HepG2 (cell line): ENCODE results near the gene IGDCC3. TPM values are rescaled to one million over a fixed set of nuclear protein-coding genes. Genes with fewer than 3 reads are reported as not detected.

Experiments
- ATAC-seq: fragments of 200-7000 bp; cut with Tn5 transposase; 3 replicates; pipeline ENCODE4 v1.9.1; 2020; ENCODE audit warnings: mild to moderate bottlenecking, moderate library complexity
- BruUV-seq: library from RNA; stranded (reverse); fragments of 400-500 nt; replicated peaks from 2 replicates; lab custom pipeline; 2021; lab: Mats Ljungman, UMichigan
- CTCF ChIA-PET: fragments of 300-600 bp; formaldehyde crosslinking; extraction: SDS; loops from one replicate; lab custom pipeline; 2021; ENCODE audit warnings: low total read pairs, inconsistent platforms, low intra/inter-chr PET ratio; lab: Yijun Ruan, JAX
- POLR2A ChIA-PET: fragments of 350-600 bp; sonication (Branson Sonifier 250); formaldehyde crosslinking; loops from one replicate; lab custom pipeline; 2020; ENCODE audit warnings: antibody characterized with exemption, inconsistent platforms; lab: Yijun Ruan, JAX
- DNase-seq: peaks from one replicate; pipeline ENCODE4 v3.0.0-alpha.2; 2015; ENCODE audit warnings: low spot score
- FAIRE-seq: peaks from 3 replicates; lab custom pipeline; 2011; peaks lifted over from hg19 to GRCh38; lab: Jason Lieb, UNC
- H2AFZ ChIP-seq: one replicate; pipeline ENCODE4 v1.6.1; 2011; ENCODE audit warnings: low read length, inconsistent platforms
- H3K27ac ChIP-seq: fragments of 300-600 bp; 3 replicates; pipeline ENCODE4 v1.8.0; 2011; ENCODE audit warnings: mixed run types, mild to moderate bottlenecking, mixed read lengths, low read length, inconsistent platforms; ENCODE audit not compliant: insufficient read depth; ENCODE audit errors: extremely low read length
- H3K27me3 ChIP-seq, 2 experiments: fragments of 200-600 bp in 1 of 2; 2 replicates in 1 of 2; 3 replicates in 1 of 2; pipeline versions ENCODE4 v1.6.0 to v1.8.0; 2011; ENCODE audit warnings: low read length in 2 of 2, mild to moderate bottlenecking in 2 of 2, moderate library complexity in 2 of 2, inconsistent platforms in 1 of 2; ENCODE audit not compliant: insufficient read depth in 2 of 2, control insufficient read depth in 1 of 2
- H3K36me3 ChIP-seq, 2 experiments: fragments of 200-600 bp in 1 of 2; replicated peaks in 1 of 2; 2 replicates in 1 of 2; 3 replicates in 1 of 2; pipeline versions ENCODE4 v1.5.1 to v1.8.0; 2011; ENCODE audit warnings: low read length in 2 of 2, inconsistent platforms in 1 of 2; ENCODE audit not compliant: insufficient read depth in 2 of 2, control insufficient read depth in 1 of 2
- H3K4me1 ChIP-seq: 2 replicates; pipeline ENCODE4 v1.5.1; 2012; ENCODE audit warnings: low read length, inconsistent platforms; ENCODE audit not compliant: insufficient read depth
- H3K4me2 ChIP-seq: 2 replicates; pipeline ENCODE4 v1.6.0; 2011; ENCODE audit warnings: low read depth, low read length, inconsistent platforms
- H3K4me3 ChIP-seq, 3 experiments: fragments of 200-600 bp in 1 of 3; sonication (generic), shearing (Covaris generic) in 1 of 3; replicated peaks in 1 of 3; 2 replicates each; pipeline ENCODE4 v1.5.1; 2011 to 2016; ENCODE audit warnings: low read length in 3 of 3, inconsistent platforms in 2 of 3, low read depth in 2 of 3, mild to moderate bottlenecking in 2 of 3, control low read depth in 1 of 3, mixed read lengths in 1 of 3; ENCODE audit not compliant: insufficient read depth in 1 of 3
- H3K79me2 ChIP-seq: one replicate; pipeline ENCODE4 v1.6.1; 2011; ENCODE audit warnings: low read length, inconsistent platforms; ENCODE audit not compliant: insufficient read depth
- H3K9ac ChIP-seq: 2 replicates; pipeline ENCODE4 v1.6.0; 2011; ENCODE audit warnings: mild to moderate bottlenecking, low read depth, low read length, inconsistent platforms; ENCODE audit not compliant: insufficient read depth
- H3K9me3 ChIP-seq: 2 replicates; pipeline ENCODE4 v1.5.1; 2012; ENCODE audit warnings: mild to moderate bottlenecking, low read length
- H4K20me1 ChIP-seq: 2 replicates; pipeline ENCODE4 v1.6.0; 2011; ENCODE audit warnings: inconsistent platforms, mild to moderate bottlenecking, low read length, moderate library complexity; ENCODE audit not compliant: insufficient read depth
- NFRKB ChIP-seq: fragments of 450-650 bp; IDR thresholded peaks from 2 replicates; pipeline ENCODE4 v1.6.1; 2017
- NR2F6 ChIP-seq, 2 experiments: IDR thresholded peaks; 2 replicates each; pipeline ENCODE4 v1.6.1; 2016; ENCODE audit warnings: antibody characterized with exemption in 1 of 2, mild to moderate bottlenecking in 1 of 2
- SETDB1 ChIP-seq: sonication (generic); formaldehyde crosslinking; IDR thresholded peaks from 2 replicates; pipeline ENCODE4 v1.5.1; 2020; ENCODE audit warnings: missing genetic modification reagents, mild to moderate bottlenecking, borderline replicate concordance
- ZNF441 ChIP-seq: sonication (generic); formaldehyde crosslinking; IDR thresholded peaks from 2 replicates; pipeline ENCODE4 v1.7.0; 2021; ENCODE audit warnings: missing genetic modification reagents, borderline replicate concordance
- WGBS: methylation state at CpG from one replicate; pipeline ENCODE4 v1.1.6; 2017; ENCODE audit warnings: low lambda C conversion rate; 5-methylcytosine and 5-hydroxymethylcytosine counted together
- in situ Hi-C: cut with HindIII; loops from 2 replicates; pipeline ENCODE4 v1.10.0; 2017; ENCODE audit warnings: low pct_unique_long_range_greater_than_20kb; ENCODE audit not compliant: extremely low pct_ligation_motif_present
- intact Hi-C: fragments of 100-400 bp; cut with micrococcal nuclease; formaldehyde crosslinking; loops from one replicate; pipeline ENCODE4 v1.10.0; 2022; ENCODE audit not compliant: unreplicated experiment
- polyA plus RNA-seq, 8 experiments: library from polyadenylated mRNA; depleted of rRNA in 3 of 8; stranded (reverse) in 7 of 8; unstranded in 1 of 8; fragments of >200 nt; fragmentation: Illumina TruSeq in 4 of 8; extraction: Trizol in 4 of 8; gene quantifications; 2 replicates each; pipeline versions ENCODE4 v1.2.1 to v1.2.3, GENCODE V29; 2011 to 2016; ENCODE audit warnings: low read depth in 4 of 8, missing spikeins in 1 of 8, mixed read lengths in 1 of 8; ENCODE audit not compliant: insufficient read depth in 1 of 8
- total RNA-seq, 5 experiments: library from RNA; depleted of rRNA; stranded (reverse); fragments of >200 nt; fragmentation: Illumina TruSeq; extraction: Trizol; gene quantifications; 2 replicates each; pipeline ENCODE4 v1.2.3, GENCODE V29; 2016; ENCODE audit warnings: low read depth in 1 of 5
- TF ChIP-seq, protein P1 (sequence below): IDR thresholded peaks from 2 replicates; pipeline ENCODE4 v1.6.1; 2012; ENCODE audit warnings: low read length, improper control_type of control experiment

The IGDCC3 gene
- total and polyA plus RNA-seq, 2 of the 13 experiments (the other 11 are each of a cell fraction or from before 2014, with no cell fraction given), result 30.1 to 51.8 TPM

DNA sequence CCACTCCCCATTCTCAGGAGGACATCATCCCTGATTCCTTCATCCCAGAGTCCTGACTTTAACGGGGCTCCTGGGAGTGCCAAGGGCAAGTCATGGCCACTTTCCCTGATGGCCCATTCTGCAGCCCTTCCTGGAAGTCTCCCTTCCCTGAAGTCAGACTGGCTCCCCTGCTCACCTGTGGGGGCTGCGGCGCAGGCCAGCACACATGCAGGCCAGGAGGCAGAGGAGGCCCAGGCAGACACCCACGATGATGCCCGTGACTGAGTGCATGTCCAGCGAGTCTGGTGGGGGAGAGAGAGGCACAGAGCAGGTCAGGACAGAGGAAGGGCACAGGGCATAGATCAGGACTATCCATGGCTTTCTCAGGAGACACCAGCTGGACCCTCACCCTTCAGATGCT is 8.6 kb upstream of the IGDCC3 start:
- Histone ChIP-seq H2AFZ (no peak overlapping the region), H3K79me2 (no peaks in the 10 kb centered on the region), H4K20me1 (no peaks in the 10 kb centered on the region), H3K36me3 (no peaks in the 10 kb centered on the region), H3K9me3 (no peaks in the 10 kb centered on the region), H3K4me1 (peaks cover 50% of the 10 kb centered on the region), H3K27me3 (peaks cover 0 to 13% of the 10 kb centered on the region in 2 experiments; a peak in 2 of 5 replicates), H3K9ac (no peak overlapping the region), H3K27ac (no peak overlapping the region), H3K4me2 (peak overlapping the region; percentile 95), H3K4me3 (peak overlapping the region in 1 of 3 experiments; percentile 80; a peak in 1 of 6 replicates)
- ChIA-PET POLR2A (interaction anchor here (1.9 kb wide), 1 partner anchor 65 kb away, joined by 14 read pairs; no protein-coding TSS in a partner anchor), CTCF (interaction anchor here (0.7 to 4.3 kb wide), 4 partner anchors 14 to 75 kb away, joined by 3 to 93 read pairs (median 4); no protein-coding TSS in a partner anchor)
- TF ChIP-seq NFRKB (no peak), ZNF441 (CRISPR knock-in tag) (no peak), SETDB1 (CRISPR knock-in tag) (no peak), NR2F6 (IDR thresholded peaks at IDR 0.05) (no peak), NR2F6 (CRISPR knock-in tag; IDR thresholded peaks at IDR 0.05) (no peak)
- TF ChIP-seq, protein P1, sequence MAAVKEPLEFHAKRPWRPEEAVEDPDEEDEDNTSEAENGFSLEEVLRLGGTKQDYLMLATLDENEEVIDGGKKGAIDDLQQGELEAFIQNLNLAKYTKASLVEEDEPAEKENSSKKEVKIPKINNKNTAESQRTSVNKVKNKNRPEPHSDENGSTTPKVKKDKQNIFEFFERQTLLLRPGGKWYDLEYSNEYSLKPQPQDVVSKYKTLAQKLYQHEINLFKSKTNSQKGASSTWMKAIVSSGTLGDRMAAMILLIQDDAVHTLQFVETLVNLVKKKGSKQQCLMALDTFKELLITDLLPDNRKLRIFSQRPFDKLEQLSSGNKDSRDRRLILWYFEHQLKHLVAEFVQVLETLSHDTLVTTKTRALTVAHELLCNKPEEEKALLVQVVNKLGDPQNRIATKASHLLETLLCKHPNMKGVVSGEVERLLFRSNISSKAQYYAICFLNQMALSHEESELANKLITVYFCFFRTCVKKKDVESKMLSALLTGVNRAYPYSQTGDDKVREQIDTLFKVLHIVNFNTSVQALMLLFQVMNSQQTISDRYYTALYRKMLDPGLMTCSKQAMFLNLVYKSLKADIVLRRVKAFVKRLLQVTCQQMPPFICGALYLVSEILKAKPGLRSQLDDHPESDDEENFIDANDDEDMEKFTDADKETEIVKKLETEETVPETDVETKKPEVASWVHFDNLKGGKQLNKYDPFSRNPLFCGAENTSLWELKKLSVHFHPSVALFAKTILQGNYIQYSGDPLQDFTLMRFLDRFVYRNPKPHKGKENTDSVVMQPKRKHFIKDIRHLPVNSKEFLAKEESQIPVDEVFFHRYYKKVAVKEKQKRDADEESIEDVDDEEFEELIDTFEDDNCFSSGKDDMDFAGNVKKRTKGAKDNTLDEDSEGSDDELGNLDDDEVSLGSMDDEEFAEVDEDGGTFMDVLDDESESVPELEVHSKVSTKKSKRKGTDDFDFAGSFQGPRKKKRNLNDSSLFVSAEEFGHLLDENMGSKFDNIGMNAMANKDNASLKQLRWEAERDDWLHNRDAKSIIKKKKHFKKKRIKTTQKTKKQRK, result no peak
- no peak for DNase-seq
- BruUV-seq, result no TSS peak
- no peak for ATAC-seq
- WGBS, result no CpG with 5 or more reads among the region's 6 CpGs
- no peak for FAIRE-seq
- intact Hi-C loops, result loop anchor here (5.0 to 10.0 kb wide), 2 partner anchors 39 to 202 kb away; partner anchors contain the start of gene CLPX
- in situ Hi-C loops, result loop anchor here (10.0 kb wide), 1 partner anchor 202 kb away; the partner anchor contains the start of gene CLPX
